ENCODE results near the gene FERMT3.
"Not testable (repeated sequence)": the region's sequence is repeated elsewhere in the genome, so short reads cannot be mapped to it uniquely, and the experiment has no call there.

FERMT3 gene

DNA sequence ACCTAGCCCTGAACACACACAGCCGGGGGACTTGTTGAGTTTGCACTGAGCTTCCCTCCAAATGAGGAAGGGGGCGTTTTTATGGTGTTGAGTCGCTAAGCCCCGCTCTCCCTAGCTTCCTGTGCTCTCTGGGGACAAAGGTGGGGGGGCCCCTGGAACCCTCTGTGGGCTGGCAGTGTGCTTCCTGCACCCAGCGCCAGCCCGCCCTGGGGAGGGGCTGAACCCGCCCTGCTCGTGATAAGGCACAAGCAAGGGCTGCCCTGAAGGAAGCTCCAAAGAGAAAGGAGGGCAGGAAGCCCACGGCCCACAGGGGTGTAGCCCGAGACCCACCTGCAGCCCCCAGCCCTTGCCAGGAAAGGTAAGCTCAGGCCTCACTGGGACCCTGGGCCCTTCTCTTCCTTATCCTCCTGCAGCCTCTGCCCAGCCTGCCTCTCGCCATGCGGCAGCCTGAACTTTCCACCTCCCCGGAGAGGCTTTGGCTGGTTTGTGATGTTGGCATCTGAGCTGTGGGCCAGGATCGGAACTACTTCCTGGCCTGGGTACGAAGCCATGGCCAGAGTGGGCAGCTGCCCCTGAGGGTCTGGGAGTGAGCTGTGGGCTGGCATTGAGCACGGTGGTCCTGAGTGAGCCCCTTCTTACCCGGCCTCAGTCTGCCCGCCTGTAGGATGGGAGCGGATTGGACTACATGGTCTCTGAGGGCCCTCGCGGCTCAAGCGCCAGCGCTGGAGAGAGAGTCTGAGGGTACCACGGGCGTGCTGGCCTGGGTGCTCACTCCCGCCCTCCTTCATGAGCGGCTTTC, at the start of gene FERMT3:
TSS of gene FERMT3 (plus strand) at position 265 of the 799 bp plus-strand sequence. CDS start 644 bp downstream, outside the sequence.
- no peak for FAIRE-seq

DNA sequence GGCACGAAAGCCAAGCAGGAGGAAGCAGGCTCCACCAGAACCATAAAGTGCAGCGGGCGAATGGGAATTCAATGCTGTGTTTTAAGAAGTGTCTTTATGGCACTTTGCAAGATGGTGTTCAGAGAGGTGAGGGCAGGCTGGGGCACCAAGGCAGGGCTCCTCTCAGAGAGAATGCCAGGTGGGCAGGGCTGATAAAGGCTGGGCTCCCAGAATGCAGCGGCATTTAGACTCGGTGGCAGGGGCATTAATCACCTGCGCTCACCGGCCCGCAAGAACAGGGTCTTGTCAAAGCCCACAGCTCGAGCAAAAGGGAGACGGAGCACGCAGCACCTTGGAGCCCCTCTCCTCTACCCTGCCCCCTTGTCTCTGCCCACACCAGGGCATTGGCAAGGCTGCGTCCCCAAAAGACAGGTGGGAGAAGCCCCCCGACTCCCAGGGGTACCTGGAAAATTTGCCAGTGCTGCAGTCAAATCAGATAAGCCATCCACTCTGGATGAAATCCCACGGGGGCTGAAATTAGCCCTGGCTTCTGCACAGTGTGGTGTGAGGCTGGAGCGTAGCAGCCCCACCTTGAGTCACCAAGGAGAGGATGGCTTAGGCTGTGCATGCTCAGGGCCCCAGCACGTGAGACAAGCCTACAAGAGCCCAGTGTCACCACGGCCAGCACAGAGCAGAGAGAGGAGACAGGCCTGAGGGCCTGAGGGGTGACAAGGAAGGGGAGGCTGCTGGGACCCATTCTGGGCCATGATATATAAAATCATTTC, 48.7 kb upstream of the FERMT3 start:
- FAIRE-seq = no peak

DNA sequence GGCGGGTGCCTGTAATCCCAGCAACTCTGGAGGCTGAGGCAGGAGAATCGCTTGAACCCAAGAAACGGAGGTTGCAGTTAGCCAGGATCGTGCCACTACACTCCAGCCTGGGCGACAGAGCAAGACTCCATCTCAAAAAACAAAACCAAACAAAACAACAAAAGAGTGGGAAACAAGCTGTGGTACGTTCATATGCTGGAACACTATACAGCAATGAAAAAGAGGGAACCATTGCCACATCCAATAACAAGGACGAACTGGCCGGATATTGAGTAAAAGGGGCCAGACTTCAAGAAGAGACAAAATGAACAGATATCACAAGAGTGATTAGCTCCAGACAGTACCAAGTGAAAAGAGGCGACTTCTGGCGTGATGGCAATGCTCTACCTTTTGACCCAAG, 45.5 kb upstream of the FERMT3 start:
- no peak for FAIRE-seq

DNA sequence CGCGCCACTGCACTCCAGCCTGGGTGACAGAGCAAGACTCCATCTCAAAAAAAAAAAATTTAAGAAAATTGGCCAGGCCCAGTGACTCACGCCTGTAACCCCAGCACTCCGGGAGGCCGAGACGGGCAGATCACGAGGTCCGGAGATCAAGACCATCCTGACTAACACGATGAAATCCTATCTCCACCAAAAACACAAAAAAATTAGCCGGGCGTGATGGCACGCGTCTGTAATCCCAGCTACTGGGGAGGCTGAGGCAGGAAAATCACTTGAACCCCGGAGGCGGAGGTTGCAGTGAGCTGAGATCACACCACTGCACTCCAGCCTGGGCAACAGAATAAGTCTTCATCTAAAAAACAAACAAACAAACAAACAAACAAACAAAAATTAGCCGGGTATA, 43.8 kb upstream of the FERMT3 start:
- not testable (repeated sequence) for FAIRE-seq

DNA sequence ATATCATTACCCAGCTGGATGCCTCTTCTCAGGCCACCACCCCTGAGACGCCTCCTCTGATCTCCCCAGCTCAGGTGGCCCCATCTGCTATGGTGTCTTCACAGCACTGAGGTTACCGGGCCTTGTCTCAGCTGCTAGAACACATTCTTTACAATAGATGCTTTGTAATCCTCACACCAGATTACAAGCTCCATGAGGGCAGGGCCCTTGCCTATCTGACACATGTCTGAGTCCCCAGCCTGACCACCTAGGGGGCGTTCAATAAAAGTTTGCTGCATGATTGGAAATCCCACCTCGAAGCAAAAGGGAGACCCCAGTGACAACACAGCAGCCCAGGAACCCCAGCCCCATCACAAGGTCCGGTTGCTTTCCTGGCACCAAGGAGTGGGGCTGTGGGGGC, 42.6 kb upstream of the FERMT3 start:
- no peak for FAIRE-seq

DNA sequence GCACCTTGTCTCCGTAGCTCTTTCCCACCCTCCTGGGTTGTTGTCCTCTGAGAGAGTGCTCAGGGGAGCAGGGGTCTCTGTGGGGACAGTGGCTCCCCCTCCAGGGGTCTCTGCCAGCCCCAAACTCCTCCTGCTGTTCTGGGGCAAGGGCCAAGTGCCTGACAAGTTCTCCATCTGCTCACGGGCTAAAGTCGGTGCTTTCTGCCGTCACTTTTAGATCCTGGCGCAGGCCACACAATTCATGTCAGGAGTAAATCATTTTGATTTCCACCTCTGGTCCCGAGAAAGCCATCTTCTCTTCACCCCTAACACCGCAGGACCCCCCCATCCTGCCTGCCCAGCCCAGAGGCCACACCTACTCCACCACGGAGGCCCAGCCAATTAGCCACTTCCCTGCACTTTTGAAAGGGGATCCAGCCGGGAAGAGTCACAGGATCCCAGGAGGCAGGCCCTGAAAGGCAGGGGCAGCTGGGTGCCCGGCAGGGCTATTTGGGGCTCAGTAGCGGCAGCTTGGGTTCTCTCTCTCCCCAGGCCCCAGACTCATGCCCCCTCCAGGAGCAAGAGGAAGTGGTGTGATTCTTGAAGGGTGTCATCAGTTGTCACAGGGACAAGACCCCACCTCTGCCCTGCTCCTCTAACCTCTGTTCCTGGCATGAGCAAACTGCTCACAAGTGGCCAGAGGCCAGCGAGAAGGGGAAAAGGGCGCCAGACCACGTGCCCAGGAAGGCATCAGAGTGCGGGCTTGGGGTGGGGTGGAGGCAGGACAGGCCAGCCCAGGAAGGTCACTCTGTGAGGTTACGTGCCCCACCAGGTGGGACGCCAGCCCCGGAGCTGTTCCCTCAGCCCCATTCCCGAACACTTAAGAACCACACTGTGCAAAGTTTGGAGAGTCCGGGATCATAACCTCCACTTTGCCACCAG, 41.9 kb upstream of the FERMT3 start:
- FAIRE-seq = no peak

DNA sequence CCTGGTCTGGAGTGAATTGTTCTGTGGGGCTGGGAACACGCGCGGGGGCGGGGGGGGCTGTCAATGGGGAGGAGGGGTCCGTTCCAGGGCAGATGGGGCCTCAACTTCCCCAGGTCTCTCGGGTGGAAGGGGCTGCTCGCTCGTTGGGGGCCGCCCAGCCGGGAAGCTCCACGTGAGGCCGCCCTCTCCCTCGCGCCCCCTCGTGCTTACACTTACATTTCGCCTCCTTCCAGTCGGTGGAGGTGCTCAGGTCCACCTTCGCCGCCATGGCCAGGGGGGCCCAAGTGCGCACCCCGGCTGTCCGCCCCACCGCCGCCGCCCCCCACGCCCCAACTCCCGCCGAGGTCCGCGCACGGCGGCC, 41.1 kb upstream of the FERMT3 start:
- FAIRE-seq = no peak

DNA sequence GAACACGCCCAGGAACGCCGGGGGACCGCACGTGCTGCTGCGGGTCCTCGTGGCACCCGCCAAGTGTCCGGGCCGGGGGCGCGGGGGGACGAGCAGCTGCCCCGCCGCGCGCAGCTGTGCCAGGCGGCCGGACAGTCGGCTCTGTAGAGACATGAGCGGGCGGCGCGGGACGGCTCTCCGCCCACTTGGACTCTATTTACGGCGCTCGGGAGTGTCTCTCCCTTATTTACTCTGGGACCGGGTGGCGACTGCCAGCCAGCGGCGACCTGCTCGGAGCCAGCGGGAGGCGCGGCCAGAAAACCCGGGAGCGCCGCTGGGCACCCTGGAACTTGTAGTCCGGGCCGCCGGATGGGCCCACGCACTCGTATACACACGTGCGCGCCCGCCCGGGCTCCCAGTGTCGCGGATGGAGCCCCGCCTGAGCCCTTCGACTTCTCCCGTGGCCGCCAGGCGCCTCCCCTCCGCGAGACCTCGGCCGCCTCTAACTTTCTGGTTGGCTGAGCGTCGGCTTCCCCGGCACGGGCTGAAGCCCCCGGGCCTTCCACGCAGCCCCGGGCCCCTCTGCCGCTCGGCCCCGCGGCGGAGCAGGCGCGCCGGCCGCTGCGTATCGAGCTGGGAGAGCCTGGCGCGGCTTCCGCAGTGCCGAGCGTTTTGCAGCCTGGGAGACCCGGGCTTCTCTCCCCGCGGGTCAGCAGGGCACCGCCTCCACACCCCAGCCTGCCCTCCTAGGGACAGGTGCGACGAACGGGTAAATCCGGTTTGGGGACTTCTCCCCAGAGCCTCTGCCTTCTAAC, 40.5 kb upstream of the FERMT3 start, which contains the start of gene MACROD1:
TSS of gene MACROD1 (minus strand) at position 272 of the 794 bp plus-strand sequence. CDS start at position 153, 119 bp downstream.
- no peak for FAIRE-seq

DNA sequence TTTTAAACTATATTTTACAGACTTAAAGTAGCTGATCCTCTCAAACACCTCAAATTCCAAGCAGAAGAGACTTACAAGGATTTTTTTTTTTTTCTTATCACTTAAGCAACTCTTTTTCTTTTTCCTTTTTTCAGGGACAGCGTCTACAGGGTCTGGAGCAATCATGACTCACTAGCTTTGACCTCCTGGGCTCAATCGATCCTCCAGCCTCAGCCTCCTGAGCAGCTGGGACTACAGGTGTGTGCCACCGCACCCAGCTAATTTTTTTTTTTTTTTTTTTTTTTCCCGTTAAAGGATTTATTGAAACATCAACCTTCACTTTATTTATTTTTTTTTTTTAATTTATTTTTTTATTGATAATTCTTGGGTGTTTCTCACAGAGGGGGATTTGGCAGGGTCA, 36.1 kb upstream of the FERMT3 start:
- FAIRE-seq = no peak

DNA sequence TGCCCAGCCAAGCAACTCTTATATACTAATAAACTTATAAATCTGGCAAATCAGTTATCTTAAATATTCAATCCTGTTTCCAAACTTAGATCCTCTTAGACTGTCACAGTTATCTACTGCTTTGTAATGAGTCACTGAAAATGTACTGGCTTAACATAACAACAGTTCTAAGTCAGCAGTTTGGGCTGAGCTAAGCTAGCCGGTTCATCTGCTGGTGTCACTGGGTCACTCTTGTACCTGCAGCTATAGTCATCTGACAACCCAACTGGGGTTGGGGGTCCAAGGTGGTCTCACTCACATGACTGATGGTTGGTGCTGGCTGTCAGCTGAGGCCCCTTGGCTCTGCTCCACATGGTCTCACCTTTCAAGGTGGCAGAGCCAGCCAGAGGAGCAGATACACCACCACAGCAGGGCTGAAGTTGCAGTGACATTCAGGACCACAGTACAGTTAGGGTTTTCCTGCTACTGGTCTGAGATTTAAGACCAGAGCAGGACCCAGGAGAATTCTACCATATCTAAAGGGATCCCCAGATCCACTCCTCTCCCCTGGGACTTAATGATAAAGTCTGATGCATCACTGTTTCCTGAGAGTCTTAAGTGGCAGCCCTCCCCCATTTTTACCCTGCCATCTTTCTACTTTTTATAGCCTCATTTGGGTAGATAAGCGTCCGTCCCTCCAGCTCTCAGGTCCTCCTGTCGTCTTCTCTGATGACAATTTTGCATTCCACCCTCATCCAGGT, 32.7 kb upstream of the FERMT3 start:
- no peak for FAIRE-seq

DNA sequence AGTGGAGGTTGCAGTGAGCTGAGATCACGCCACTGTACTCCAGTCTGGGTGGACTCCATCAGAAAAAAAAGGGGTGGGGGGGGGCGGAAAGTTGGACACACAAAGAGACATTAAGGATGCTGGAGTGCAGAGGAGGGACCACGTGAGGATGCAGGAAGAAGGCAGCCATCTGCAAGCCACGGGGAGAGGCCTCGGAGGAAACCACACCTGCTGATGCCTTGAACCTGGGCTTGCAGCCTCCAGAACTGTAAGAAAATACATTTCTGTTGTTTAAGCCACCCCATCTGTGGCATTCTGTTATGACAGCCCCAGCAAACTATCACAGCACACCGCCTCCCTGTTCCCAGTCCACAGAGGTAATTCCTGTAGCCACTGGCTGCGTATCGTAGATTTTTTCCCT, 29.8 kb upstream of the FERMT3 start:
- no peak for FAIRE-seq

DNA sequence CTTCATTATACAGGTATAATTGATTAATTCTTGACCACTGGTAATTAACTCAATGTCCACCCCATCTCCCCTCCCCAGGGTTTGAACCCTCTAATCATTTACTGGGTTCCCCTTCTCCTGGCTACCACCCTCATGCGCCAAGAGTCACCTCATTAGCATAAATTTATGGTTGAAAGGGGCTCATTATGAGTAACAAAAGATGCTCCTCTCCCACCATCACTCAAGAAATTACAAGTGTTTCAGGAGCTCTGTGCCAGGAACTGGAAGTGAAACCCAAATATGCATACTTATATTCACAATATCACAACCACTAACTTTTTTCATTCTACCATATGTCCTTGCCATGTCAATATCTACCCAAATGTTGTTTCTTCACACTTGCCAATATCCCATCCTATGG, 28.3 kb upstream of the FERMT3 start:
- no peak for FAIRE-seq

DNA sequence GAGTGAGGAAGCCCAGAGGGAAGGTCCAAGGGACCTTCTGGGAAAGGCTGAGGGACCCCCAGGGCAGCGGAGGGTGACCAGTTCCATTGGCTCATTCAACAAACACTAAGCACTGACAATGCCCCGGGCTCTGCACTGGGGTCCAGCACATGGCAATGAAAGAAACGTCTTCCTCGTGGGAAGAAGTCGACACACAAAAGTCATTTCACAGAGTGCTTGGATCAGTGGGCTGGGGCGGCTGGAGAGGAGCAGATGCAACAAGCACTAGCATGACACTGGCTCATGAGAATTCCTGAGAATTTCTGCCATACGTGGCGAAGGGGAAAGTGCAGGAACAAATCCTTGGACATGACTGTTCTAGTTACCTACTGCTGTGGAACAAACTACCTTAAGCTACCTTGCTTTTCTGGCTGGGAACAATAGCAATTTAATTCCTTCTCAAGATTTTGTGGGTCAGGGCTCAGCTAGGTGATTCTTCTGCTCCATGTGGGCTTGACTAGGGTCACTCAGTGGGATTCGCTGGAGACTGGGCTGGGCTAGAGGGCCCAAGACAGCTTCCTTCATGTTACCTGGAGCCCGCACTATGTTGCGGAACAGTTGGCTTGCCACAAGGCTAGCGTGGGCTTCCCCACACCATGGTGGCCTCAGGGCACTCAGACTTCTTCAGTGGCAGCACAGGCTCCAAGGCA, 27.4 kb upstream of the FERMT3 start:
- no peak for FAIRE-seq

DNA sequence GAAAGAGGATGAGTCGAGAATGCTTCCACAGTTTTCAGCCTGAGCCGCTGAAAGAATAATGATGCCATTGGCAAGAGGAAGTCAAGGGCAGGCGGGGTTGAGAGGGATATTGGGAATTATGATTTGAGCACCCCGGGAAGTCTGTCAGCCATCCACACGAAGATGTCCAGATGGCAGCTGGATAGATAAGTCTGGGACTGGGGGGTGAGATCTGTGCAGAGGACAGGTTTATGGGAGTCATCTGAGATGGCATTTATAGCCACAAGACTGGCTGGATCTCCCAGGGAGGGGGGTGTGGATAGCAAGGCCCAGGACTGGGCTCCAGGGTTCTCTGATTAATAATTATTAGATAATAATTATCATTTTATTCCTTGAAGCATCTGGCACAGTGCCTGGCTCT, 25.6 kb upstream of the FERMT3 start:
- no peak for FAIRE-seq

DNA sequence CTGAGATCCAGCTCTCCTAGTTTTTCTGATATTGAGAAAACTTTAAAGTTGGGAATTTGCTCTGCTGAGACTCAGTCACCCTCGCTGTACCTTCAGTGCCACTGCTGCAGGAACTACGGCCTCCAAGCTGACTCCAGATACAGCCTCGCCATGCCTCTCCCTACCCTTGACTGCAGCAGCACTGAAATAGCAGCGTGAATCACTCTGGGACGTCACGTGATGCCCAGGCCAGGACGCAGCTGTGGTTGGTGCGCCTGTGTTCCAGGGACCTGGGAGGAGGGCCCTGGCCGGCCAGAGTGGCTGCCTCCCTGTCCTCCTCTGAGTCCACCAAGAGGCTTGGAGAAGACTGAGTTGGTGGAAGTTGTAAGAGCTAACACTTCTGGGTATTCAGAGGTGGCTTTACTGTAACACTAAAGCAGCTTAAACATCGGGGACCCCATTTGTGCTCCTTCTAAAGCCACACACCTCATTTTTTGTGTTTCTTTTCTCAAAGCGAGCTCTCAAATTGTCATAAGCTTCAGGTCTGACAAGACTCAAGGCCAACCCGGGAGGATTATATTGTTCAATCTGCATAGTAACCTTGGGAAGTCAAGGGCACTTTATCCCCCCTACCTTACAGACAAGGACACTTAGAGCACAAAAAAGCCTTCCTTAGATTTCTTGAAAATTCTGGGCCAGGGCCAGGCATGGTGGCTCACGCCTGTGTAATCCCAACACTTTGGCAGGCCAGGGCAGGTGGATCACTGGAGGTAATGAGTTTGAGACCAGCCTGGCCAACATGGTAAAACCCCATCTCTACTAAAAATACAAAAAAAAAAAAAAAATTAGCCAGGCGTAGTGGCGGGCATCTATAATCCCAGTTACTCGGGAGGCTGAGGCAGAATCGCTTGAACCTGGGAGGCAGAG, 24.8 kb upstream of the FERMT3 start:
- no peak for FAIRE-seq

DNA sequence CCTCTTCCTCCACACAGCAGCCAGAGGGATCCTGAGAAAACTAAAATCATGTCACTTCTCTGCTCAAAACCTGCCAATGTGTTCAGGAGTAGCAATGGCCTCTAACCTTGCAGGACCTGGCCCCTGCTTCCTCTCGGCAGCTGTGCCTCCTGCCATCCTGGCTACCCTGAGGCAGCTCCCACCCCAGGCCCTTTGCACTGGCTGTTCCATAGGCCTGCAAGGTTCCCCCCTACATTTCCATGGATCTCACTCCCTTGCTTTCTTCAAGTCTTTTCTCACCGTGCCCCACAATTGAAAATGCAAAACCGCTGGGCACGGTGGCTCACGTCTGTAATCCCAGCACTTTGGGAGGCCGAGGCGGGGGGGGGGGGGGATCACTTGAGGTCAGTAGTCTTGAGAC, 22.6 kb upstream of the FERMT3 start:
- no peak for FAIRE-seq

DNA sequence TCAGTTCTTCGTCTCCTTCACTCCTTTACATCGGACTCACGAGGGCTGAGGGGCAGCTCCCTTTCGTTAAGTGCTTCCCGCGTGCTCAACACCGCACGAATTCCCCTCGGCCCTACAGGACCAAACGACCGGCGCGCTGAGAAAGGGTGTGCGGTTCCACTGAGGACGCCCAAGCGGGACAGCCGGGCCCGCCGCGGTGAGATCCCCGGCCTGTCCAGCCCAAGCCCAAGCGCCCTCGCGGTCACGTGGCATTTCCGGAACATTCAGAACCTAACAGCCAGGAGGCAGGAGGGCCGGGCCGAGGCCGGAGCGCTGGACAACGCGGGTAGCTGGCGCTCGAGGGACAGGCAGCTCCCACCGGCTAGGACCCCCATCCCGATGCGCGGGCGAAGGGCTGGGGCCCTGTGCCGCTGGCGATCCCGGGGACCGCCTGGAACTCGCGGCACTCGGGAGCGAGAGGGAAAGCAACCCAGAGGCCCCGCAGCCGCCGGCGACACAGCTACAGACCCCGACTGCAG, 21.3 kb upstream of the FERMT3 start:
- no peak for FAIRE-seq

DNA sequence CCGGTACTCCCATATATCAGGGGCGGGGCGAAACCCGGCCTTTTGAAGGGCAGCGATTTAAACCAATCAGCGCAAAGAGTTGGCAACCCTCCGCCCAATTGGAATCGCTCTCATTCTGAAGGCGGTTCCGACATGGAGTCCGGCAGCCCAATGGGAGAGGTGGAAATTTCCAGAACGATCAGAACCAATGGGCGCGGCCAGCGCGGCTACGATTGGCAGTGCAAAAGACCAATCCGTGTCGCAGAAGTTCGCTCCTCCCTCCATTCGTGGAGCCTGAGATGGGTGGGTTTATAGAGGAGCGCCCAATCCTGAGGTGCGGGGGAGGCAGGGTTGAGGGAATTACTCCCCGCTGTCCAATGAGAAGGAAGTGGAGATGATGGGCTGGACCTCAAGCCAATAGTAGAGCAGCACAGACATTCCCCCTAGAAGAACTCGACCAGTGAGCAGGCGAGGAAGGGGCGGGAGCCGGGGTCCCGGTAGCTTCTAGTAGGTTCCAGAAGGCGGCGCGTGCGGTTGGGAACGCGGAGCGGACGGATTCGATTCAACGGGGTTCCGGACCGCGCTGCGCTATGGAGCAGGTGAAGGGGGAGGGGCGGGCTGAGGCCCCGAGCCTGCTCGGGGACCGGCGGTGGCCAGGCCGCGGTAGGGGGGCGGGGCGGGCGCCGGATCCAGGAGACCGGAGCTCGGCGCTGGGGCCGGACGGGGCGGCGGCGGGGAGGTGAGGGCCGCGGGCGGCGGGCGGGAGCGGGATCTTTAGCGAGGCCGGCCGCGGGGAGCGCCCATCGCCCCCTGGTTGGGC, 20.6 kb upstream of the FERMT3 start, which contains the start of gene STIP1:
TSS of gene STIP1 (plus strand) at position 479 of the 799 bp plus-strand sequence. CDS start at position 570, 91 bp downstream.
- peak; percentile 69 for FAIRE-seq

Data from colon (tissue), 2 donors.